ENCODE data around the gene C9orf72.
"Not testable (repeated sequence)": the region's sequence is repeated elsewhere in the genome, so short reads cannot be mapped to it uniquely, and the experiment has no call there.

C9orf72 gene, protein sequence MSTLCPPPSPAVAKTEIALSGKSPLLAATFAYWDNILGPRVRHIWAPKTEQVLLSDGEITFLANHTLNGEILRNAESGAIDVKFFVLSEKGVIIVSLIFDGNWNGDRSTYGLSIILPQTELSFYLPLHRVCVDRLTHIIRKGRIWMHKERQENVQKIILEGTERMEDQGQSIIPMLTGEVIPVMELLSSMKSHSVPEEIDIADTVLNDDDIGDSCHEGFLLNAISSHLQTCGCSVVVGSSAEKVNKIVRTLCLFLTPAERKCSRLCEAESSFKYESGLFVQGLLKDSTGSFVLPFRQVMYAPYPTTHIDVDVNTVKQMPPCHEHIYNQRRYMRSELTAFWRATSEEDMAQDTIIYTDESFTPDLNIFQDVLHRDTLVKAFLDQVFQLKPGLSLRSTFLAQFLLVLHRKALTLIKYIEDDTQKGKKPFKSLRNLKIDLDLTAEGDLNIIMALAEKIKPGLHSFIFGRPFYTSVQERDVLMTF

DNA sequence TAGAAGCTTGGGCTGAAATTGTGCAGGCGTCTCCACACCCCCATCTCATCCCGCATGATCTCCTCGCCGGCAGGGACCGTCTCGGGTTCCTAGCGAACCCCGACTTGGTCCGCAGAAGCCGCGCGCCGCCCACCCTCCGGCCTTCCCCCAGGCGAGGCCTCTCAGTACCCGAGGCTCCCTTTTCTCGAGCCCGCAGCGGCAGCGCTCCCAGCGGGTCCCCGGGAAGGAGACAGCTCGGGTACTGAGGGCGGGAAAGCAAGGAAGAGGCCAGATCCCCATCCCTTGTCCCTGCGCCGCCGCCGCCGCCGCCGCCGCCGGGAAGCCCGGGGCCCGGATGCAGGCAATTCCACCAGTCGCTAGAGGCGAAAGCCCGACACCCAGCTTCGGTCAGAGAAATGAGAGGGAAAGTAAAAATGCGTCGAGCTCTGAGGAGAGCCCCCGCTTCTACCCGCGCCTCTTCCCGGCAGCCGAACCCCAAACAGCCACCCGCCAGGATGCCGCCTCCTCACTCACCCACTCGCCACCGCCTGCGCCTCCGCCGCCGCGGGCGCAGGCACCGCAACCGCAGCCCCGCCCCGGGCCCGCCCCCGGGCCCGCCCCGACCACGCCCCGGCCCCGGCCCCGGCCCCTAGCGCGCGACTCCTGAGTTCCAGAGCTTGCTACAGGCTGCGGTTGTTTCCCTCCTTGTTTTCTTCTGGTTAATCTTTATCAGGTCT, at the start of gene C9orf72:
TSS of gene C9orf72 (minus strand) at position 564 of the 716 bp plus-strand sequence. CDS start 6,361 bp downstream, outside the sequence.
- DNase-seq, result peak; percentile 79

GRCh38 chr9:27622693-27623340, 49.5 kb upstream of the C9orf72 start:
- DNase-seq, result no peak

- DNase-seq, result no peak
Measured at GRCh38 chr9:27619743-27620142, 46.5 kb upstream of the C9orf72 start.

GRCh38 chr9:27618066-27618465, 44.8 kb upstream of the C9orf72 start:
- no peak for DNase-seq

GRCh38 chr9:27614551-27614950, 41.3 kb upstream of the C9orf72 start:
- DNase-seq, result no peak

DNA sequence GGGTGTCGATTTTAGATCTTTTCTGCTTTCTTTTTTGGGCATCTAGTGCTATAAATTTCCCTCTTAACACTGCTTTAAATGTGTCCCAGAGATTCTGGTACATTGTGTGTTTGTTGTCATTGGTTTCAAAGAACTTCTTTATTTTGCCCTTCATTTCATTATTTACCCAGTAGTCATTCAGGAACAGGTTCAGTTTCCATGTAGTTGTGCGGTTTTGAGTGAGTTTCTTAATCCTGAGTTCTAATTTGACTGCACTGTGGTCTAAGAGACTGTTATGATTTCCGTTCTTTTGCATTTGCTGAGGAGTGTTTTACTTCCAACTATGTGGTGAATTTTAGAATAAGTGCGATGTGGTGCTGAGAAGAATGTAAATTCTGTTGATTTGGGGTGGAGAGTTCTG, 38.8 kb upstream of the C9orf72 start:
- not testable (repeated sequence) for DNase-seq

- no peak for DNase-seq
Measured at GRCh38 chr9:27610622-27611021, 37.3 kb upstream of the C9orf72 start.

GRCh38 chr9:27602954-27603353, 29.7 kb upstream of the C9orf72 start:
- DNase-seq, result no peak

GRCh38 chr9:27602142-27602861, 29.0 kb upstream of the C9orf72 start:
- no peak for DNase-seq

DNA sequence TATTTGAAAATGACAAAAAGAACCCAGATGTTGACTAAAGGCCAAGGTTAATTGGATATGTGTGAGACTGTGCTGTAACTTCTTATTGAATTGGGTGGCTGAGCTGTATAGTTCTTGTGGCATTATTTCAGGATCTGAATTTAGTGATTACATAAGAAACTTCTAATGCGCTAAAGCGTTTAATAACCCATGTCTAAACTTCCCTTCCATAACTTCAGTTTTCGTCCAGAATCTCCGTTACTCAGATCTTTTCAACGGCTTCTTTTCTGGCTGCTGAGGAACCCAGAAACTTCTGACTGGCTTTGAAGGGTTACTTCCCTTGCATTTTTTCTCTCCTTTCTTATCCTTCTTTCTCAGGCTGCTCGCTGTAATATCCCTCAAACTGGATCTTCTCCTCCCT, 28.1 kb upstream of the C9orf72 start:
- no peak for DNase-seq

- DNase-seq, result no peak
Measured at GRCh38 chr9:27600256-27600655, 27.0 kb upstream of the C9orf72 start.

GRCh38 chr9:27599870-27600238, 26.6 kb upstream of the C9orf72 start:
- DNase-seq, result no peak

- DNase-seq, result no peak
Measured at GRCh38 chr9:27599102-27599869, 26.0 kb upstream of the C9orf72 start.

DNA sequence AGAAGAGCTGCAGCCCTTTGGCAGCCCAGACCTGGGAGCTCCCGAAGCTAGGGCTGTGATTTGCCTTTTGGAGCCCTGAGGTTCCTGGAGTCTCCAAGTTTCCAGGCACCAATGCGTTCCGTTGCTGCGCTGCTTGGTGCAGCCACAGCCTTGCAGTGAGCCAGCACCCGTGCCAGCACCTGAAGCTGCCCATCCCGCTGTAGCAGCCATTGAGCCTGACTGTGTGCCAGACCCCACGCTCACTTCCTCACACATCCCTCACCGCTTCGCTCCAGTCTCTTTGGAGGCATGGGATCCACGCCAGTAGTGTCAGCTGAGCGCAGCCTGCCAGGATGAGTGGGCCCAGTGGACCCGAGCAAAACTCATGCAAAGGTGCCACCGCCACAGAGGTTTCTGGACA, 22.5 kb upstream of the C9orf72 start:
- no peak for DNase-seq

- DNase-seq, result no peak
Measured at GRCh38 chr9:27591672-27592071, 18.4 kb upstream of the C9orf72 start.

- DNase-seq, result no peak
Measured at GRCh38 chr9:27591093-27591492, 17.8 kb upstream of the C9orf72 start.

DNA sequence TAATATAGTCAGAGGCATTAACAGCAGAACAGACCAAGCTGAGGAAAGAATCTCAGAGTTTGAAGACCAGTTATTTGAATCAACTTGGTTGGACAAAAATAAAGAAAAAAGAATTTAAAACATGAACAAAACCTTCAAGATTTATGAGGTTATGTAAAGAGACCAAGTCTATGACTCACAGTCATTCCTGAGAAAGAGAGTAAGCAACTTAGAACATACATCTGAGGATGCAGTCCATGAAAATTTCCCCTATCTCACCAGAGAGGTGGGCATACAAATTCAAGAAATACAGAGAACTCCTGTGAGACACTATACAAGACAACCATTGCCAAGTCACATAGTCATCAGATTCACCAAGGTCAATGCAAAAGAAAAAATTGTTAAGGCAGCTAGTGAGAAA, 17.4 kb upstream of the C9orf72 start:
- DNase-seq, result no peak

DNA sequence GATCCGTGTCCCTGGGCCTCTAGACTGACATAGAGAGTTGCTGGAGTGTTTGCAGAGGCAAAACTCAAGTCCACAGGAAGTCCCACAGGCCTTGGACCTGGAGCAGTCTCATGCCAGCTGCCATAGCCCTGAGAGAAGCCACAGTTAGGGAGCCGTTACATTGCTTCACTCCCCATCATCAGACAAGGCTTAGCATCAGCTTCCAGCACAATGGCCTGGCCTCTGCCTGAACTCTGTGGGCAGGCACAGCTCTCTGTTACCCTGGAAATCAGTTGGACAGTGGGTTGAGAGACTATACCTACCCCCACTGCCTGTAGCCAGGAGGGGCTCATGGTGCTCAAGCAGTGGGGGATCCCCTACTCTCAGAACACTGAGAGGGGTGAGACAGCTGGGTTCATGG, 16.2 kb upstream of the C9orf72 start:
- DNase-seq, result no peak

DNA sequence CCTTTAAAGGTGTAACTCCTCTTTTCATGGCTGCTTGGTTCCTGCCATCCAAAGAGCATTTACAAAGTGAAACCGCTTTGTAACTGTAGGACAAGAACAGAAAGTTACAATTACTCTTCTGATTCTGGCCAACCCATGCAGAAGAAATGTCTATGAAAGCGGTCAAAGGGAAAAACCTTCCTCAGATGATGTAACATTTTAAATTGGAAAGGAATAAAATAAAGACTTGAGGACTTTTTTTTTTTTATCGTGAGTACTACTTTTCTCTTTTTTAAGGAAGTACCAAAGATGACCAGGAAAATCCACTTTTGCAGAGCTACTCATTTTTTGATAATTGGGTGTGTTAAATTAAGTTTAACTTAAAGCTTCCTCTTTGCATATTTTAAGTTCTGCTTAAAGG, 13.0 kb upstream of the C9orf72 start:
- DNase-seq, result no peak

DNA sequence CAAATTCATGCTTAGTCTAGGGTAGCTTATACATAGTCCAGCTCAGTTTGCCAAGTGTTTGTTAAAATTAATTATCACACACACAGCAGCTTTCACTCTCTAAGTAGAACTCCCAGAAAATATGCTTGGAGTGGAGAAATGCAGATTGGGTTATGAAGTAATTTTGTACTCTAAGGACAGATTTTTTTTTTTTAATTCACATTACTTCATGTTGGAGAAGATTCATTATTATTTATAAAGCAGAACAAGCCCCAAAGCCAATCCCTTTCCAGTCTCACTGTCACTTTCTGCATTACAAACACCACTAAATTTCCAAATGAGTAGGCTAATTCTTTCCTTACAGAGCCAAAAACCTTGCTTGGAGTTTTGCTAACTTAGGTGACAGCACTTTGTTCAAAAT, 11.7 kb upstream of the C9orf72 start:
- DNase-seq, result no peak

DNA sequence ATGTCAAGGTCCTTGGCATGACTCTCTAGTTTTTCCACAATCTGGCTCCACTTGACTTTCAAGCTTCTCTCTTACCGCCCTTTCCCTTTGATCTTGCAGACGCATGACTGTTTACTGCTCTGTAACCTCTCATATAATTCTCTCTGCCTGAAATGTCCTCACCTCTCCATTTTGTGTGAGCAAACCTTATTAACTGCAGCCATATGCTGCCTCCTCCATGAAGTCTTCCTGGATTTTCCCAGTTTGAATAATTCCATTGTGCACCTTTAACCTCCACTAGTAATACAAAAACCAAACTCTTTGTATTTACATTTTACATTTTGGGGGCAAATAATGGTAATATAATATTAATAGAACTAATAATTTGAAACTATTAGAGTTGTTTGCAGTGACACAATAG, 9.5 kb upstream of the C9orf72 start:
- DNase-seq, result no peak

GRCh38 chr9:27581826-27582225, 8.5 kb upstream of the C9orf72 start:
- DNase-seq, result no peak

Measured in RPMI8226 (cell line).